Suprapubic skin (tissue), 4 donors: ENCODE results near the gene KBTBD3.

ENCODE experiments used
- POLR2A ChIP-seq, 2 donors: fragments of 450-650 bp; IDR thresholded peaks; one replicate each; pipeline ENCODE4 v1.6.1; 2017; ENCODE audit warnings: antibody characterized with exemption in 2 of 2, mild to moderate bottlenecking in 2 of 2, moderate library complexity in 2 of 2
- POLR2AphosphoS5 ChIP-seq, 3 donors: sonication (generic); formaldehyde crosslinking; IDR thresholded peaks; one replicate each; pipeline ENCODE4 v1.6.1; 2017; ENCODE audit warnings: antibody characterized with exemption in 3 of 3
- TF ChIP-seq, protein P1 (sequence below), 2 donors: fragments of 200-600 bp in 1 of 2; fragments of 450-650 bp in 1 of 2; sonication (generic) in 1 of 2; IDR thresholded peaks; one replicate each; pipeline ENCODE4 v1.5.1; 2016 to 2019; ENCODE audit warnings: antibody characterized with exemption in 2 of 2, mild to moderate bottlenecking in 1 of 2, moderate library complexity in 1 of 2

DNA sequence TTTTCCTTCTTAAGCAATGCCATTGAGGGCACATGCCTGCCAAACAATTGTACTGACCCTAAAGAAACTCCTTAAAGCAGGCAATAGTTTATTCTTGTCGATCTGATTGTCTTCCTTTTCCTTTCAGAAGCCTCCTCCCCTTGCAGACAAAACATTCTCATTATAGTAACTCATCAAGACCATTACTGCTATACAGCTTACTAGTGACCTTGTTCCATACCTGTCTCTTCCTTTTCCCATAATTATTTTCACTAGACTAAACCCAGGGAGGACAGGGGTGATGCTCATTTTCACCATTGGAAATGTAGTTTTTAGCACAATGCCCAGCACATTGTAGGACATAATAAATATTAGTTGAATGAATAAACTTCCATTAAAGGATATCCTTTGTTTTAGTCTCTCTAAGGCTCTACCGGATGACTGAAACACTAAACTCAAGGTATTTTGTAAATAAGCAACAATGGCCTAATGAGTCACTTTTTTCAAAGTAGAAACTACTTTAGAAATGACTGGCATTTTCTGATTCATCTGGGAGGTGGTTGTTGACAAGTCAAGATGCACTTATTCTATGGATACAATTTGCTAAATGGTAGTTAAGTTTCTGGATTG, 45.8 kb downstream of the KBTBD3 start:
- no peak for TF ChIP-seq POLR2A (IDR thresholded peaks at IDR 0.05)
- TF ChIP-seq, protein P1, sequence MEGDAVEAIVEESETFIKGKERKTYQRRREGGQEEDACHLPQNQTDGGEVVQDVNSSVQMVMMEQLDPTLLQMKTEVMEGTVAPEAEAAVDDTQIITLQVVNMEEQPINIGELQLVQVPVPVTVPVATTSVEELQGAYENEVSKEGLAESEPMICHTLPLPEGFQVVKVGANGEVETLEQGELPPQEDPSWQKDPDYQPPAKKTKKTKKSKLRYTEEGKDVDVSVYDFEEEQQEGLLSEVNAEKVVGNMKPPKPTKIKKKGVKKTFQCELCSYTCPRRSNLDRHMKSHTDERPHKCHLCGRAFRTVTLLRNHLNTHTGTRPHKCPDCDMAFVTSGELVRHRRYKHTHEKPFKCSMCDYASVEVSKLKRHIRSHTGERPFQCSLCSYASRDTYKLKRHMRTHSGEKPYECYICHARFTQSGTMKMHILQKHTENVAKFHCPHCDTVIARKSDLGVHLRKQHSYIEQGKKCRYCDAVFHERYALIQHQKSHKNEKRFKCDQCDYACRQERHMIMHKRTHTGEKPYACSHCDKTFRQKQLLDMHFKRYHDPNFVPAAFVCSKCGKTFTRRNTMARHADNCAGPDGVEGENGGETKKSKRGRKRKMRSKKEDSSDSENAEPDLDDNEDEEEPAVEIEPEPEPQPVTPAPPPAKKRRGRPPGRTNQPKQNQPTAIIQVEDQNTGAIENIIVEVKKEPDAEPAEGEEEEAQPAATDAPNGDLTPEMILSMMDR (IDR thresholded peaks at IDR 0.05), result no peak
- no peak for TF ChIP-seq POLR2AphosphoS5 (IDR thresholded peaks at IDR 0.05)
